ENCODE results near the gene METAP2. TPM values are rescaled to one million over a fixed set of nuclear protein-coding genes. Genes with fewer than 3 reads are reported as not detected.

The METAP2 gene
- total RNA-seq, 1 experiment from 2014 or later, result 112 TPM

- Mint-ChIP-seq H3K27me3 (ENCODE audit: low read depth) (no peaks in the 10 kb centered on the region), H3K27ac (no peak overlapping the region), H3K4me1 (no peaks in the 10 kb centered on the region), H3K4me3 (no peak overlapping the region), H3K36me3 (no peaks in the 10 kb centered on the region), H3K9me3 (no peaks in the 10 kb centered on the region)
- DNase-seq (ENCODE audit: low spot score) (no peak), ATAC-seq (no peak)
- ChIA-PET CTCF (no interaction called here), POLR2A (no interaction called here)
- no peak for TF ChIP-seq NFYB (CRISPR knock-in tag; conservative IDR thresholded peaks at IDR 0.05; ENCODE audit: low read depth)
- no peak for TF ChIP-seq ZBTB21 (CRISPR knock-in tag; IDR thresholded peaks at IDR 0.05; ENCODE audit: borderline replicate concordance)
- no peak for TF ChIP-seq ARID4B (CRISPR knock-in tag; IDR thresholded peaks at IDR 0.05; ENCODE audit: borderline replicate concordance)
- no peak for TF ChIP-seq TEAD4 (CRISPR knock-in tag; IDR thresholded peaks at IDR 0.05)
- TF ChIP-seq, protein P1, sequence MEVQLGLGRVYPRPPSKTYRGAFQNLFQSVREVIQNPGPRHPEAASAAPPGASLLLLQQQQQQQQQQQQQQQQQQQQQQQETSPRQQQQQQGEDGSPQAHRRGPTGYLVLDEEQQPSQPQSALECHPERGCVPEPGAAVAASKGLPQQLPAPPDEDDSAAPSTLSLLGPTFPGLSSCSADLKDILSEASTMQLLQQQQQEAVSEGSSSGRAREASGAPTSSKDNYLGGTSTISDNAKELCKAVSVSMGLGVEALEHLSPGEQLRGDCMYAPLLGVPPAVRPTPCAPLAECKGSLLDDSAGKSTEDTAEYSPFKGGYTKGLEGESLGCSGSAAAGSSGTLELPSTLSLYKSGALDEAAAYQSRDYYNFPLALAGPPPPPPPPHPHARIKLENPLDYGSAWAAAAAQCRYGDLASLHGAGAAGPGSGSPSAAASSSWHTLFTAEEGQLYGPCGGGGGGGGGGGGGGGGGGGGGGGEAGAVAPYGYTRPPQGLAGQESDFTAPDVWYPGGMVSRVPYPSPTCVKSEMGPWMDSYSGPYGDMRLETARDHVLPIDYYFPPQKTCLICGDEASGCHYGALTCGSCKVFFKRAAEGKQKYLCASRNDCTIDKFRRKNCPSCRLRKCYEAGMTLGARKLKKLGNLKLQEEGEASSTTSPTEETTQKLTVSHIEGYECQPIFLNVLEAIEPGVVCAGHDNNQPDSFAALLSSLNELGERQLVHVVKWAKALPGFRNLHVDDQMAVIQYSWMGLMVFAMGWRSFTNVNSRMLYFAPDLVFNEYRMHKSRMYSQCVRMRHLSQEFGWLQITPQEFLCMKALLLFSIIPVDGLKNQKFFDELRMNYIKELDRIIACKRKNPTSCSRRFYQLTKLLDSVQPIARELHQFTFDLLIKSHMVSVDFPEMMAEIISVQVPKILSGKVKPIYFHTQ (CRISPR knock-in tag; IDR thresholded peaks at IDR 0.05), result no peak
- TF ChIP-seq OVOL2 (CRISPR knock-in tag; IDR thresholded peaks at IDR 0.05; ENCODE audit: borderline replicate concordance), result no peak
- TF ChIP-seq NR3C1 (CRISPR knock-in tag; conservative IDR thresholded peaks at IDR 0.05; ENCODE audit: low read depth), result no peak
- no peak for TF ChIP-seq GRHL2 (CRISPR knock-in tag; IDR thresholded peaks at IDR 0.05; ENCODE audit: insufficient replicate concordance, severe bottlenecking)
- TF ChIP-seq FOXJ3 (CRISPR knock-in tag; IDR thresholded peaks at IDR 0.05; ENCODE audit: borderline replicate concordance), result no peak
- TF ChIP-seq SOX15 (CRISPR knock-in tag; IDR thresholded peaks at IDR 0.05), result no peak
- TF ChIP-seq EMX1 (CRISPR knock-in tag; IDR thresholded peaks at IDR 0.05), result no peak
- no peak for TF ChIP-seq TCF7 (CRISPR knock-in tag; IDR thresholded peaks at IDR 0.05; ENCODE audit: low read depth)
- no peak for TF ChIP-seq RELA (CRISPR knock-in tag; IDR thresholded peaks at IDR 0.05; ENCODE audit: borderline replicate concordance)
- TF ChIP-seq, protein P2, sequence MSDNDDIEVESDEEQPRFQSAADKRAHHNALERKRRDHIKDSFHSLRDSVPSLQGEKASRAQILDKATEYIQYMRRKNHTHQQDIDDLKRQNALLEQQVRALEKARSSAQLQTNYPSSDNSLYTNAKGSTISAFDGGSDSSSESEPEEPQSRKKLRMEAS (CRISPR knock-in tag; IDR thresholded peaks at IDR 0.05), result no peak
- TF ChIP-seq, protein P3, sequence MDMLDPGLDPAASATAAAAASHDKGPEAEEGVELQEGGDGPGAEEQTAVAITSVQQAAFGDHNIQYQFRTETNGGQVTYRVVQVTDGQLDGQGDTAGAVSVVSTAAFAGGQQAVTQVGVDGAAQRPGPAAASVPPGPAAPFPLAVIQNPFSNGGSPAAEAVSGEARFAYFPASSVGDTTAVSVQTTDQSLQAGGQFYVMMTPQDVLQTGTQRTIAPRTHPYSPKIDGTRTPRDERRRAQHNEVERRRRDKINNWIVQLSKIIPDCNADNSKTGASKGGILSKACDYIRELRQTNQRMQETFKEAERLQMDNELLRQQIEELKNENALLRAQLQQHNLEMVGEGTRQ (CRISPR knock-in tag; IDR thresholded peaks at IDR 0.05), result no peak
Measured at GRCh38 chr12:95437565-95437964, 36.4 kb upstream of the METAP2 start.

DNA sequence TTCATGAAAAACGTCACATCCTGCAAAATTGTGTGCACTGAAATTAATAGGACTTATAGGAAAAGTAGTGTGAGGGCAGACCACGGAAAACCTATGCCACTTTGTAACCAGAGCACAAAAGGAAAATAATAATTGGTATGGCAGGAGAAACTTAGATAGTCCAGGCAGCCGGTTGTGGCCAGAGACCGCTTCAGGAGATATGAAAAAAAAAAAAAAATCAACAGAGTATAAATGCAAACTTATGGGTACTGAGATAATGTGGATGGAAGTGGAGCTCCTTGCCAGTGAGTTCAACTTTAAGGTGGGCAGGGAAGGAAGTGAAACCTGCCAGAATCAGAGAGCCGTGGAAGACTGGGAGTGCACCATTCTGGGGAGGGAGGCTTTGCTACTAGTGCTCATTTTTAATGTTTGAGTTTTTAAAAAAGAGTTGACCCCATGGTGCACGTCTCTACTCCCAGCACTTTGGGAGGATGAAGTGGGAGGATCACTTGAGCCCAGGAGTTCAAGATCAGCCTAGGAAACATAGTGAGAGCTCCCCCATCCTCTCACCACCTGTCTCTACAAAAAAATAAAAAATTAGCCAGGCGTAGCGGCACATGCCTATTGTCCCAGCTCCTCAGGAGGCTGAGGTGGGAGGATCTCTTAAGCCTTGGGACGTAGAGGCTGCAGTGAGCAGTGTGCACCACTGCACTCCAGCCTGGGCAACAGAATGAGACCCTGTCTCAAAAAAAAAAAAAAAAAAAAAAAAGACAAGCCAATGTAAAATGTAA lies 34.3 kb upstream of the METAP2 start:
- ATAC-seq (no peak), DNase-seq (ENCODE audit: low spot score) (no peak)
- H3K4me3 Mint-ChIP-seq, result no peak overlapping the region
- H3K27ac Mint-ChIP-seq, result no peak overlapping the region
- TF ChIP-seq PRRX2 (CRISPR knock-in tag; IDR thresholded peaks at IDR 0.05), result no peak
- TF ChIP-seq TEAD4 (CRISPR knock-in tag; IDR thresholded peaks at IDR 0.05), result no peak
- no peak for TF ChIP-seq GABPB1 (CRISPR knock-in tag; IDR thresholded peaks at IDR 0.05)
- no peak for TF ChIP-seq FOXP1 (CRISPR knock-in tag; IDR thresholded peaks at IDR 0.05; ENCODE audit: borderline replicate concordance)
- ChIA-PET POLR2A (no interaction called here), CTCF (no interaction called here)
- H3K9me3 Mint-ChIP-seq, result no peaks in the 10 kb centered on the region
- H3K27me3 Mint-ChIP-seq (ENCODE audit: low read depth), result no peaks in the 10 kb centered on the region
- H3K36me3 Mint-ChIP-seq, result no peaks in the 10 kb centered on the region
- H3K4me1 Mint-ChIP-seq, result peaks cover 13% of the 10 kb centered on the region

Measured in WTC11 (cell line).